Endothelial cell of umbilical vein (primary cell): ENCODE measurements around the gene OAS3. TPM values are rescaled to one million over a fixed set of nuclear protein-coding genes. Genes with fewer than 3 reads are reported as not detected.

Experiments used
- BruUV-seq: library from RNA; stranded (reverse); fragments of 400-500 nt; replicated peaks from 2 replicates; lab custom pipeline; 2021; lab: Mats Ljungman, UMichigan
- CTCF ChIA-PET: fragments of 300-600, 350-600 bp; sonication (Branson Sonifier 250); formaldehyde crosslinking; loops from one replicate; lab custom pipeline; 2021; ENCODE audit warnings: antibody characterized with exemption, inconsistent platforms; lab: Charles Lee
- POLR2A ChIA-PET: fragments of 300-600, 350-600 bp; sonication (Branson Sonifier 250); formaldehyde crosslinking; loops from one replicate; lab custom pipeline; 2021; ENCODE audit warnings: antibody characterized with exemption, inconsistent platforms; lab: Charles Lee
- DNase-seq: peaks from one replicate; pipeline ENCODE4 v3.0.0-alpha.2; 2011; ENCODE audit warnings: low read depth, low spot score
- FAIRE-seq: peaks from 2 replicates; lab custom pipeline; 2011; peaks lifted over from hg19 to GRCh38; lab: Jason Lieb, UNC
- H2AFZ ChIP-seq: 2 replicates; pipeline ENCODE4 v1.6.0; 2012; ENCODE audit warnings: low read depth, low read length, control low read depth, inconsistent platforms
- H3K27ac ChIP-seq: 2 replicates; pipeline ENCODE4 v1.5.1; 2011; ENCODE audit warnings: low read depth, mild to moderate bottlenecking, control low read depth, low read length, moderate library complexity; ENCODE audit not compliant: insufficient read depth
- H3K27me3 ChIP-seq, 2 experiments: 2 replicates each; pipeline versions ENCODE4 v1.6.0 to v1.6.1; 2011; ENCODE audit warnings: low read length in 2 of 2, mixed read lengths in 1 of 2; ENCODE audit not compliant: control insufficient read depth in 2 of 2, insufficient read depth in 2 of 2
- H3K36me3 ChIP-seq, 2 experiments: 2 replicates in 1 of 2; 3 replicates in 1 of 2; pipeline ENCODE4 v1.5.1; 2011; ENCODE audit warnings: low read length in 2 of 2, mild to moderate bottlenecking in 1 of 2, moderate library complexity in 1 of 2; ENCODE audit not compliant: control insufficient read depth in 2 of 2, insufficient read depth in 2 of 2; ENCODE audit errors: extremely low read depth in 1 of 2
- H3K4me1 ChIP-seq: 3 replicates; pipeline ENCODE4 v1.5.1; 2011; ENCODE audit warnings: mild to moderate bottlenecking, low read length; ENCODE audit not compliant: control insufficient read depth, insufficient read depth; ENCODE audit errors: extremely low read depth
- H3K4me2 ChIP-seq: 2 replicates; pipeline ENCODE4 v1.6.1; 2011; ENCODE audit warnings: low read length, control low read depth, mixed read lengths; ENCODE audit not compliant: insufficient read depth
- H3K4me3 ChIP-seq, 3 experiments: fragments of 200-600 bp in 1 of 3; sonication (generic), shearing (Covaris generic) in 1 of 3; replicated peaks in 1 of 3; 2 replicates each; pipeline ENCODE4 v1.5.1; 2011 to 2016; ENCODE audit warnings: control low read depth in 3 of 3, low read length in 3 of 3, mild to moderate bottlenecking in 2 of 3, inconsistent platforms in 1 of 3, low read depth in 1 of 3, moderate library complexity in 1 of 3; ENCODE audit not compliant: insufficient read depth in 1 of 3
- H3K79me2 ChIP-seq: 2 replicates; pipeline ENCODE4 v1.6.0; 2012; ENCODE audit warnings: low read length, inconsistent platforms; ENCODE audit not compliant: control insufficient read depth, insufficient read depth
- H3K9ac ChIP-seq: replicated peaks from 2 replicates; pipeline ENCODE3; 2011; ENCODE audit warnings: low read length, control low read depth; ENCODE audit not compliant: insufficient read depth; ENCODE audit errors: extremely low read depth
- H3K9me1 ChIP-seq: replicated peaks from 3 replicates; pipeline ENCODE4 v1.6.0; 2011; ENCODE audit warnings: mild to moderate bottlenecking, low read length; ENCODE audit not compliant: control insufficient read depth, insufficient read depth; ENCODE audit errors: extremely low read depth
- H3K9me3 ChIP-seq: replicated peaks from 2 replicates; pipeline ENCODE4 v1.5.1; 2012; ENCODE audit warnings: low read length, inconsistent platforms; ENCODE audit not compliant: control insufficient read depth, insufficient read depth
- H4K20me1 ChIP-seq: replicated peaks from 2 replicates; pipeline ENCODE3; 2011; ENCODE audit warnings: mild to moderate bottlenecking, low read length; ENCODE audit not compliant: control insufficient read depth, insufficient read depth; ENCODE audit errors: extremely low read depth
- EZH2 ChIP-seq: IDR thresholded peaks from 2 replicates; pipeline ENCODE4 v1.6.1; 2012; ENCODE audit warnings: borderline replicate concordance, low read depth, mild to moderate bottlenecking, moderate library complexity, low read length, inconsistent platforms; ENCODE audit not compliant: severe bottlenecking
- FOS ChIP-seq: IDR thresholded peaks from 2 replicates; pipeline ENCODE4 v1.6.1; 2011; ENCODE audit warnings: mild to moderate bottlenecking, low read length, moderate library complexity, borderline replicate concordance; ENCODE audit not compliant: insufficient read depth
- GATA2 ChIP-seq: IDR thresholded peaks from 2 replicates; pipeline ENCODE4 v1.7.0; 2011; ENCODE audit warnings: low read depth, mild to moderate bottlenecking, moderate library complexity, mixed read lengths, low read length; ENCODE audit not compliant: insufficient read length, insufficient read depth
- JUN ChIP-seq: IDR thresholded peaks from 2 replicates; pipeline ENCODE4 v1.6.1; 2011; ENCODE audit warnings: borderline replicate concordance, low read depth; ENCODE audit not compliant: insufficient read length, insufficient read depth
- MYC ChIP-seq: IDR thresholded peaks from one replicate; pipeline ENCODE4 v1.6.1; 2011; ENCODE audit warnings: mild to moderate bottlenecking, low read depth, low read length
- POLR2A ChIP-seq: IDR thresholded peaks from 2 replicates; pipeline ENCODE4 v1.6.1; 2012; ENCODE audit warnings: low read depth, mild to moderate bottlenecking, control low read depth, low read length
- POLR2AphosphoS5 ChIP-seq: IDR thresholded peaks from 2 replicates; pipeline ENCODE4 v1.6.1; 2012; ENCODE audit warnings: low read depth, mild to moderate bottlenecking, control low read depth, low read length, moderate library complexity; ENCODE audit not compliant: insufficient read depth
- dilution Hi-C: fragments of 300-500 bp; cut with MboI; formaldehyde crosslinking; loops from one replicate; pipeline ENCODE4 v1.15.0; 2019; ENCODE audit warnings: low sequenced_read_pairs; ENCODE audit not compliant: extremely low pct_ligation_motif_present
- intact Hi-C: fragments of 100-400 bp; cut with micrococcal nuclease; formaldehyde crosslinking; loops from one replicate; pipeline ENCODE4 v1.10.0; 2022
- polyA plus RNA-seq, 4 experiments: library from polyadenylated mRNA; depleted of rRNA in 3 of 4; stranded (reverse) in 3 of 4; unstranded in 1 of 4; fragments of >200 nt; gene quantifications; 2 replicates each; pipeline versions ENCODE4 v1.2.1 to v1.2.3, GENCODE V29; 2011 to 2012; ENCODE audit warnings: missing spikeins in 1 of 4
- total RNA-seq: library from RNA; stranded (reverse); gene quantifications from 2 replicates; pipeline ENCODE4 v1.2.3, GENCODE V29; 2021
- TF ChIP-seq, protein P1 (sequence below): IDR thresholded peaks from 2 replicates; pipeline ENCODE4 v1.6.1; 2011; ENCODE audit not compliant: insufficient read depth, insufficient read length
- TF ChIP-seq, protein P2 (sequence below), 2 donors: IDR thresholded peaks; 1 replicate in 1 of 2; 2 replicates in 1 of 2; pipeline ENCODE4 v1.5.1; 2011; ENCODE audit warnings: low read length in 2 of 2, mild to moderate bottlenecking in 2 of 2, moderate library complexity in 2 of 2, control low read depth in 1 of 2, inconsistent platforms in 1 of 2, low read depth in 1 of 2; ENCODE audit not compliant: insufficient read depth in 1 of 2; ENCODE audit errors: extremely low read depth in 1 of 2

The OAS3 gene
- total and polyA plus RNA-seq, 2 donors (not counting 3 experiments of a cell fraction or from before 2014, with no cell fraction given), result 13.1 to 19.8 TPM

GRCh38 chr12:112961074-112961473 is 22.8 kb downstream of the OAS3 start:
- no peak for DNase-seq
- no TSS peak for BruUV-seq
- dilution Hi-C loops, result no loop called here
- no peak for FAIRE-seq
- H3K36me3 ChIP-seq, result no peaks in the 10 kb centered on the region
- POLR2A ChIA-PET, result no interaction called here
- H3K4me3 ChIP-seq, result no peak overlapping the region
- intact Hi-C loops, result no loop called here
- no peak overlapping the region for H3K27ac ChIP-seq
- no peaks in the 10 kb centered on the region for H3K4me1 ChIP-seq
- CTCF ChIA-PET, result interaction anchor here (1.4 kb wide), 1 partner anchor 23 kb away, joined by 3 read pairs; the partner anchor contains the start of gene OAS3
- H3K9me3 ChIP-seq, result no peaks in the 10 kb centered on the region
- no peaks in the 10 kb centered on the region for H4K20me1 ChIP-seq
- H3K9me1 ChIP-seq, result no peaks in the 10 kb centered on the region
- H3K79me2 ChIP-seq, result no peaks in the 10 kb centered on the region
- H2AFZ ChIP-seq, result no peak overlapping the region
- no peaks in the 10 kb centered on the region for H3K27me3 ChIP-seq
- no peak for TF ChIP-seq EZH2
- no peak overlapping the region for H3K9ac ChIP-seq
- no peak overlapping the region for H3K4me2 ChIP-seq

DNA sequence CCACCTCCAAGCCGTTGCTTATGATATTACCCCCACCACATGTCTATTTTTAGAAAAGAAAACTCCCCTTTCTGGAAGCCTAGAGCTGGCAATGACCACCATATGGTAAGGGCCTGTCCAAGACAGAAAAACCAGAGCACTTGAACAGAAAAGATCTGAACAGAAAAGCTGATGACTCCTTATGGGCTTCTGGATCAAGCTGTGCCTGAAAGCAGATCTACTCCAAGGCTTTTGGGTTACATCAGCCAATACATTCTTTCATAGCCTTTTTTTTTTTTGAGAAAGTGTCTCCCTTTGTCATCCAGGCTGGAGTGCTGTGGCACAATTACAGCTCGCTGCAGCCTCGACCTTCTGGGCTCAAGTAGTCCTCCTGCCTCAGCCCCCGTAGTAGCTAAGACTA is 23.3 kb downstream of the OAS3 start:
- Histone ChIP-seq H3K79me2 (no peaks in the 10 kb centered on the region), H4K20me1 (no peaks in the 10 kb centered on the region), H3K4me1 (no peaks in the 10 kb centered on the region), H3K9me3 (no peaks in the 10 kb centered on the region), H3K4me2 (no peak overlapping the region), H2AFZ (no peak overlapping the region), H3K9ac (no peak overlapping the region), H3K27ac (no peak overlapping the region), H3K4me3 (no peak overlapping the region), H3K36me3 (no peaks in the 10 kb centered on the region), H3K27me3 (no peaks in the 10 kb centered on the region), H3K9me1 (no peaks in the 10 kb centered on the region)
- no peak for FAIRE-seq
- ChIA-PET POLR2A (no interaction called here), CTCF (no interaction called here)
- dilution Hi-C loops, result no loop called here
- no TSS peak for BruUV-seq
- intact Hi-C loops, result no loop called here
- TF ChIP-seq POLR2AphosphoS5, result no peak
- no peak for TF ChIP-seq JUN
- no peak for TF ChIP-seq FOS
- no peak for TF ChIP-seq POLR2A
- no peak for TF ChIP-seq EZH2
- no peak for TF ChIP-seq MYC
- TF ChIP-seq, protein P1, sequence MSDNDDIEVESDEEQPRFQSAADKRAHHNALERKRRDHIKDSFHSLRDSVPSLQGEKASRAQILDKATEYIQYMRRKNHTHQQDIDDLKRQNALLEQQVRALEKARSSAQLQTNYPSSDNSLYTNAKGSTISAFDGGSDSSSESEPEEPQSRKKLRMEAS, result no peak
- TF ChIP-seq GATA2, result no peak
- TF ChIP-seq, protein P2, sequence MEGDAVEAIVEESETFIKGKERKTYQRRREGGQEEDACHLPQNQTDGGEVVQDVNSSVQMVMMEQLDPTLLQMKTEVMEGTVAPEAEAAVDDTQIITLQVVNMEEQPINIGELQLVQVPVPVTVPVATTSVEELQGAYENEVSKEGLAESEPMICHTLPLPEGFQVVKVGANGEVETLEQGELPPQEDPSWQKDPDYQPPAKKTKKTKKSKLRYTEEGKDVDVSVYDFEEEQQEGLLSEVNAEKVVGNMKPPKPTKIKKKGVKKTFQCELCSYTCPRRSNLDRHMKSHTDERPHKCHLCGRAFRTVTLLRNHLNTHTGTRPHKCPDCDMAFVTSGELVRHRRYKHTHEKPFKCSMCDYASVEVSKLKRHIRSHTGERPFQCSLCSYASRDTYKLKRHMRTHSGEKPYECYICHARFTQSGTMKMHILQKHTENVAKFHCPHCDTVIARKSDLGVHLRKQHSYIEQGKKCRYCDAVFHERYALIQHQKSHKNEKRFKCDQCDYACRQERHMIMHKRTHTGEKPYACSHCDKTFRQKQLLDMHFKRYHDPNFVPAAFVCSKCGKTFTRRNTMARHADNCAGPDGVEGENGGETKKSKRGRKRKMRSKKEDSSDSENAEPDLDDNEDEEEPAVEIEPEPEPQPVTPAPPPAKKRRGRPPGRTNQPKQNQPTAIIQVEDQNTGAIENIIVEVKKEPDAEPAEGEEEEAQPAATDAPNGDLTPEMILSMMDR (IDR thresholded peaks at IDR 0.05; ENCODE audit: extremely low read depth in 1 of 2, insufficient read depth in 1 of 2, low read depth in 1 of 2, low read length in 2 of 2), result no peak
- DNase-seq, result no peak
